H1 (cell line): ENCODE data around the gene LANCL2. TPM values are rescaled to one million over a fixed set of nuclear protein-coding genes. Genes with fewer than 3 reads are reported as not detected.

Experiments used
- CTCF ChIA-PET: fragments of 300-600 bp; sonication (Branson Sonifier 250); formaldehyde crosslinking; loops from one replicate; lab custom pipeline; 2021; ENCODE audit not compliant: partially characterized antibody; lab: Charles Lee
- POLR2A ChIA-PET: fragments of 300-600 bp; sonication (Branson Sonifier 250); formaldehyde crosslinking; loops from one replicate; lab custom pipeline; 2021; ENCODE audit warnings: inconsistent platforms; ENCODE audit not compliant: partially characterized antibody; lab: Charles Lee
- DNase-seq, 2 experiments: peaks; one replicate each; pipeline versions ENCODE4 v3.0.0 to v3.0.0-alpha.2; 2010 to 2022; ENCODE audit warnings: low spot score in 2 of 2, low read depth in 1 of 2, mixed read lengths in 1 of 2
- FAIRE-seq: peaks from 2 replicates; lab custom pipeline; 2011; peaks lifted over from hg19 to GRCh38; lab: Jason Lieb, UNC
- H2AFZ ChIP-seq: 2 replicates; pipeline ENCODE4 v1.8.1; 2012; ENCODE audit warnings: low read length, inconsistent platforms
- H2AK5ac ChIP-seq: 2 replicates; pipeline ENCODE4 v1.6.1; 2013; ENCODE audit warnings: low read depth, low read length
- H2BK120ac ChIP-seq: replicated peaks from 2 replicates; pipeline ENCODE3; 2013; ENCODE audit warnings: low read depth, low read length, inconsistent platforms
- H2BK12ac ChIP-seq: 2 replicates; pipeline ENCODE4 v1.6.1; 2013; ENCODE audit warnings: low read depth, low read length
- H2BK15ac ChIP-seq: 2 replicates; pipeline ENCODE4 v1.6.1; 2013; ENCODE audit warnings: low read length
- H2BK20ac ChIP-seq: 2 replicates; pipeline ENCODE4 v1.6.1; 2013; ENCODE audit warnings: low read length
- H2BK5ac ChIP-seq: 2 replicates; pipeline ENCODE4 v1.6.1; 2013; ENCODE audit warnings: low read depth, low read length
- H3K14ac ChIP-seq: 2 replicates; pipeline ENCODE4 v1.6.1; 2013; ENCODE audit warnings: inconsistent platforms; ENCODE audit not compliant: insufficient read length
- H3K18ac ChIP-seq: 2 replicates; pipeline ENCODE4 v1.6.1; 2013; ENCODE audit warnings: low read length; ENCODE audit errors: extremely low read depth
- H3K23ac ChIP-seq: 2 replicates; pipeline ENCODE4 v1.6.1; 2013; ENCODE audit warnings: inconsistent platforms; ENCODE audit not compliant: insufficient read length
- H3K23me2 ChIP-seq: 2 replicates; pipeline ENCODE4 v1.6.1; 2013; ENCODE audit warnings: low read depth, low read length
- H3K27ac ChIP-seq: 2 replicates; pipeline ENCODE4 v1.6.1; 2011; ENCODE audit warnings: low read depth, low read length, inconsistent platforms
- H3K27me3 ChIP-seq, 4 experiments: replicated peaks in 1 of 4; 1 replicate in 1 of 4; 2 replicates in 3 of 4; pipeline versions ENCODE4 v1.6.1 to v1.8.1; 2011 to 2013; ENCODE audit warnings: low read length in 3 of 4, mild to moderate bottlenecking in 3 of 4, inconsistent platforms in 2 of 4, mixed read lengths in 2 of 4, moderate library complexity in 1 of 4; ENCODE audit not compliant: control insufficient read depth in 3 of 4, insufficient read depth in 3 of 4; ENCODE audit errors: extremely low read depth in 1 of 4
- H3K36me3 ChIP-seq, 4 experiments: 2 replicates each; pipeline versions ENCODE4 v1.6.1 to v1.8.1; 2011 to 2013; ENCODE audit warnings: mild to moderate bottlenecking in 4 of 4, low read length in 3 of 4, moderate library complexity in 2 of 4, control low read depth in 1 of 4, inconsistent platforms in 1 of 4; ENCODE audit not compliant: insufficient read depth in 4 of 4, control insufficient read depth in 2 of 4
- H3K4ac ChIP-seq: replicated peaks from 2 replicates; pipeline ENCODE3; 2013; ENCODE audit warnings: low read length, low read depth, mixed read lengths, inconsistent platforms; ENCODE audit not compliant: insufficient read length
- H3K4me1 ChIP-seq, 4 experiments: replicated peaks in 1 of 4; 1 replicate in 1 of 4; 2 replicates in 3 of 4; pipeline versions ENCODE4 v1.6.1 to v1.8.1; 2011 to 2013; ENCODE audit warnings: low read length in 3 of 4, inconsistent platforms in 2 of 4, mixed read lengths in 1 of 4; ENCODE audit not compliant: insufficient read depth in 4 of 4, control insufficient read depth in 3 of 4
- H3K4me2 ChIP-seq, 2 experiments: 2 replicates each; pipeline versions ENCODE4 v1.6.1 to v1.8.1; 2011 to 2013; ENCODE audit warnings: low read depth in 2 of 2, low read length in 2 of 2, control low read depth in 1 of 2, inconsistent platforms in 1 of 2, mild to moderate bottlenecking in 1 of 2; ENCODE audit not compliant: insufficient read depth in 1 of 2
- H3K4me3 ChIP-seq, 4 experiments: fragments of 200-600, 300-600 bp in 1 of 4; sonication (generic), shearing (Covaris generic), sonication (Bioruptor Twin) in 1 of 4; 2 replicates each; pipeline versions ENCODE4 v1.5.1 to v1.8.1; 2011 to 2016; ENCODE audit warnings: low read length in 4 of 4, low read depth in 3 of 4, control low read depth in 2 of 4, inconsistent platforms in 2 of 4, mild to moderate bottlenecking in 2 of 4, mixed read lengths in 1 of 4, moderate library complexity in 1 of 4; ENCODE audit not compliant: insufficient read depth in 2 of 4; ENCODE audit errors: extremely low read depth in 1 of 4
- H3K56ac ChIP-seq: replicated peaks from 2 replicates; pipeline ENCODE3; 2013; ENCODE audit warnings: low read depth, mild to moderate bottlenecking, mixed read lengths, low read length, inconsistent platforms; ENCODE audit not compliant: insufficient read length
- H3K79me1 ChIP-seq: 2 replicates; pipeline ENCODE4 v1.6.1; 2013; ENCODE audit warnings: low read depth, low read length, control low read depth
- H3K79me2 ChIP-seq, 2 experiments: 2 replicates each; pipeline versions ENCODE4 v1.6.1 to v1.8.1; 2012 to 2013; ENCODE audit warnings: low read length in 2 of 2, mild to moderate bottlenecking in 2 of 2, inconsistent platforms in 1 of 2; ENCODE audit not compliant: insufficient read depth in 2 of 2, control insufficient read depth in 1 of 2
- H3K9ac ChIP-seq, 4 experiments: replicated peaks in 1 of 4; 1 replicate in 1 of 4; 2 replicates in 3 of 4; pipeline versions ENCODE4 v1.6.1 to v1.8.1; 2011 to 2013; ENCODE audit warnings: low read depth in 3 of 4, low read length in 3 of 4, control low read depth in 2 of 4, mild to moderate bottlenecking in 2 of 4, moderate library complexity in 2 of 4, inconsistent platforms in 1 of 4; ENCODE audit errors: extremely low read depth in 1 of 4
- H3K9me3 ChIP-seq, 2 experiments: 2 replicates each; pipeline versions ENCODE4 v1.6.1 to v1.8.1; 2012 to 2013; ENCODE audit warnings: mild to moderate bottlenecking in 2 of 2, moderate library complexity in 2 of 2, control low read depth in 1 of 2, inconsistent platforms in 1 of 2, low read depth in 1 of 2, low read length in 1 of 2, mixed read lengths in 1 of 2; ENCODE audit not compliant: insufficient read depth in 2 of 2
- H4K20me1 ChIP-seq, 2 experiments: replicated peaks in 1 of 2; 2 replicates each; pipeline versions ENCODE3 to v1.8.1; 2011 to 2013; ENCODE audit warnings: inconsistent platforms in 2 of 2, low read length in 2 of 2, mild to moderate bottlenecking in 1 of 2; ENCODE audit not compliant: insufficient read depth in 2 of 2, control insufficient read depth in 1 of 2
- H4K5ac ChIP-seq: 2 replicates; pipeline ENCODE4 v1.6.1; 2013; ENCODE audit warnings: low read length, low read depth, mixed read lengths, inconsistent platforms; ENCODE audit not compliant: insufficient read length
- H4K8ac ChIP-seq: 2 replicates; pipeline ENCODE4 v1.8.0; 2013; ENCODE audit warnings: mild to moderate bottlenecking, moderate library complexity, low read length, inconsistent platforms; ENCODE audit not compliant: insufficient read depth; ENCODE audit errors: extremely low read depth
- H4K91ac ChIP-seq: replicated peaks from 2 replicates; pipeline ENCODE3; 2013; ENCODE audit warnings: low read length, mixed read lengths, inconsistent platforms; ENCODE audit not compliant: insufficient read length
- POLR2A ChIP-seq, 2 experiments: IDR thresholded peaks; 1 replicate in 1 of 2; 2 replicates in 1 of 2; pipeline ENCODE4 v1.6.1; 2011; ENCODE audit warnings: low read depth in 2 of 2, low read length in 2 of 2, mild to moderate bottlenecking in 2 of 2; ENCODE audit errors: control extremely low read depth in 1 of 2
- WGBS, 2 experiments: shearing (Covaris generic) in 1 of 2; methylation state at CpG; one replicate each; pipeline versions ENCODE4 v1.1.6 to v1.1.7; 2013 to 2015; ENCODE audit warnings: low lambda C conversion rate in 2 of 2, mixed read lengths in 2 of 2, inconsistent platforms in 1 of 2, low coverage in 1 of 2, missing lambda C conversion rate in 1 of 2; ENCODE audit not compliant: insufficient replicate concordance in 2 of 2, insufficient coverage in 1 of 2, insufficient read length in 1 of 2; ENCODE audit errors: extremely low coverage in 1 of 2, missing lambda C conversion rate in 1 of 2; 5-methylcytosine and 5-hydroxymethylcytosine counted together
- polyA plus RNA-seq, 7 experiments: library from polyadenylated mRNA; depleted of rRNA in 3 of 7; stranded (reverse) in 5 of 7; unstranded in 2 of 7; fragments of >200 nt in 5 of 7; fragments of 200-250 nt in 2 of 7; gene quantifications; 1 replicate in 5 of 7; 2 replicates in 1 of 7; 4 replicates in 1 of 7; pipeline versions ENCODE4 v1.2.1 to v1.2.3, GENCODE V29; 2011 to 2013; ENCODE audit warnings: missing spikeins in 2 of 7, mixed read lengths in 2 of 7
- total RNA-seq: library from RNA; stranded (reverse); fragmentation: NEBNext Ultra II Directional; extraction: Animal tissue kit (Norgen Biotek cat#: 25700); gene quantifications from 2 replicates; pipeline ENCODE4 v1.2.1, GENCODE V29; 2021
- TF ChIP-seq, protein P1 (sequence below), 3 experiments: IDR thresholded peaks; 1 replicate in 2 of 3; 2 replicates in 1 of 3; pipeline versions ENCODE4 v1.5.1 to v1.6.1; 2011; ENCODE audit warnings: low read length in 3 of 3, mild to moderate bottlenecking in 3 of 3, inconsistent platforms in 2 of 3, low read depth in 1 of 3, moderate library complexity in 1 of 3; ENCODE audit not compliant: insufficient read depth in 1 of 3; ENCODE audit errors: control extremely low read depth in 1 of 3

The LANCL2 gene
- total and polyA plus RNA-seq, 2 of the 8 experiments (the other 6 are each of a cell fraction or from before 2014, with no cell fraction given), result 9.2 to 9.5 TPM

DNA sequence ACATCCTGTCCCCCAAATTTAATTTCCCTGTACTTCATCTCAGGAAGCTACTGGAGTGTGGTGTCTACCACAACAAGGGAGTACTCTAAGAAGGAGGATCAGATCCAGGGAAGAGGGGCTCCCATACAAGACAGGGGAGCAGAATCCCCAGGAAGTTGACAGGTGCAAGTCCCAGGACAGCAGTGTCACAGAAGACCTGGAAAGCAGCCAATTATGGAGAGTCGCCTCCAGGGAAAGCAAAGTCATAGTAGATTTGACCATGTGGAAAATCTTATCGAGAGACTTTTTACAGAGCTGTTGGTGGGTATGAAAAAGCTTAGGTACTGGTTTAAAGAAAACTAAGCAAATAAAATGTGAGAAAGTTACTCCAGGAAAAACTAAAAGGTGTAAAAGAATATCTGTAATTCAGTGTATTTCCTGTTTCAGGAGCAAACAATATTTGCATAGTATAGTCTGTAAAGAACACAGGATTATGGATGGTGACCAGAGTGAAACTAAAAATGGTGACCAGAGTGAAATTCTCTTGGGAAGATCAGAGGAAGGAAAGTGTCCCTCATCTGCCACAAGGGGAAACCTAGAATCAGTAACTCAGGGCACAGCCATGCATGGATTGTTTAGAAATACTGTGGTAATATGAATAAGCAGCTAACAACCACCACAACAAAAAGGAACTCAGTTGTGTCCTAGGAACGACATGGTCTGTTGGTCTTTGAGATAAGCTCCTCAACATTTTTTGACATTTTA, 44.5 kb downstream of the LANCL2 start:
- Histone ChIP-seq H3K4me3 (no peak overlapping the region), H3K79me1 (no peaks in the 10 kb centered on the region), H3K9me3 (no peaks in the 10 kb centered on the region), H4K5ac (no peak overlapping the region), H3K27me3 (no peaks in the 10 kb centered on the region), H2BK120ac (no peak overlapping the region), H2AFZ (no peak overlapping the region), H2BK15ac (no peak overlapping the region), H3K14ac (no peak overlapping the region), H3K36me3 (peaks cover 0 to 3% (median 1%) of the 10 kb centered on the region in 4 experiments; a peak in 3 of 8 replicates), H3K23me2 (no peaks in the 10 kb centered on the region), H3K4me1 (no peaks in the 10 kb centered on the region), H4K8ac (no peak overlapping the region), H3K4ac (no peak overlapping the region), H3K9ac (no peak overlapping the region), H2BK5ac (no peak overlapping the region), H3K27ac (no peak overlapping the region), H4K20me1 (no peaks in the 10 kb centered on the region), H3K79me2 (no peaks in the 10 kb centered on the region), H2BK12ac (no peak overlapping the region), H2AK5ac (no peak overlapping the region), H3K23ac (no peak overlapping the region), H3K18ac (no peak overlapping the region), H4K91ac (no peak overlapping the region), H2BK20ac (no peak overlapping the region), H3K56ac (no peak overlapping the region), H3K4me2 (no peak overlapping the region)
- TF ChIP-seq POLR2A (IDR thresholded peaks at IDR 0.05; ENCODE audit: control extremely low read depth in 1 of 2, low read depth in 2 of 2, low read length in 2 of 2), result no peak
- TF ChIP-seq, protein P1, sequence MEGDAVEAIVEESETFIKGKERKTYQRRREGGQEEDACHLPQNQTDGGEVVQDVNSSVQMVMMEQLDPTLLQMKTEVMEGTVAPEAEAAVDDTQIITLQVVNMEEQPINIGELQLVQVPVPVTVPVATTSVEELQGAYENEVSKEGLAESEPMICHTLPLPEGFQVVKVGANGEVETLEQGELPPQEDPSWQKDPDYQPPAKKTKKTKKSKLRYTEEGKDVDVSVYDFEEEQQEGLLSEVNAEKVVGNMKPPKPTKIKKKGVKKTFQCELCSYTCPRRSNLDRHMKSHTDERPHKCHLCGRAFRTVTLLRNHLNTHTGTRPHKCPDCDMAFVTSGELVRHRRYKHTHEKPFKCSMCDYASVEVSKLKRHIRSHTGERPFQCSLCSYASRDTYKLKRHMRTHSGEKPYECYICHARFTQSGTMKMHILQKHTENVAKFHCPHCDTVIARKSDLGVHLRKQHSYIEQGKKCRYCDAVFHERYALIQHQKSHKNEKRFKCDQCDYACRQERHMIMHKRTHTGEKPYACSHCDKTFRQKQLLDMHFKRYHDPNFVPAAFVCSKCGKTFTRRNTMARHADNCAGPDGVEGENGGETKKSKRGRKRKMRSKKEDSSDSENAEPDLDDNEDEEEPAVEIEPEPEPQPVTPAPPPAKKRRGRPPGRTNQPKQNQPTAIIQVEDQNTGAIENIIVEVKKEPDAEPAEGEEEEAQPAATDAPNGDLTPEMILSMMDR (IDR thresholded peaks at IDR 0.05; ENCODE audit: control extremely low read depth in 1 of 3, insufficient read depth in 1 of 3, low read depth in 1 of 3, low read length in 3 of 3), result peak in 1 of 3 experiments; percentile 5; a peak in 1 of 4 replicates
- CTCF ChIA-PET, result interaction anchor here (0.7 to 2.0 kb wide), 8 partner anchors 10 to 154 kb away, joined by 3 to 10 read pairs (median 3); no protein-coding TSS in a partner anchor
- FAIRE-seq (no peak), DNase-seq (no peak)
- WGBS, 2 experiments, result 80% methylated on average over 3 of the region's 3 CpGs; no CpG with 5 or more reads in 1 of the 2 experiments
- POLR2A ChIA-PET, result no interaction called here
